ENCODE measurements around the gene SF1.

GRCh38 chr11:64788321-64789215 lies 10.2 kb upstream of the SF1 start:
- TF ChIP-seq, protein P1, sequence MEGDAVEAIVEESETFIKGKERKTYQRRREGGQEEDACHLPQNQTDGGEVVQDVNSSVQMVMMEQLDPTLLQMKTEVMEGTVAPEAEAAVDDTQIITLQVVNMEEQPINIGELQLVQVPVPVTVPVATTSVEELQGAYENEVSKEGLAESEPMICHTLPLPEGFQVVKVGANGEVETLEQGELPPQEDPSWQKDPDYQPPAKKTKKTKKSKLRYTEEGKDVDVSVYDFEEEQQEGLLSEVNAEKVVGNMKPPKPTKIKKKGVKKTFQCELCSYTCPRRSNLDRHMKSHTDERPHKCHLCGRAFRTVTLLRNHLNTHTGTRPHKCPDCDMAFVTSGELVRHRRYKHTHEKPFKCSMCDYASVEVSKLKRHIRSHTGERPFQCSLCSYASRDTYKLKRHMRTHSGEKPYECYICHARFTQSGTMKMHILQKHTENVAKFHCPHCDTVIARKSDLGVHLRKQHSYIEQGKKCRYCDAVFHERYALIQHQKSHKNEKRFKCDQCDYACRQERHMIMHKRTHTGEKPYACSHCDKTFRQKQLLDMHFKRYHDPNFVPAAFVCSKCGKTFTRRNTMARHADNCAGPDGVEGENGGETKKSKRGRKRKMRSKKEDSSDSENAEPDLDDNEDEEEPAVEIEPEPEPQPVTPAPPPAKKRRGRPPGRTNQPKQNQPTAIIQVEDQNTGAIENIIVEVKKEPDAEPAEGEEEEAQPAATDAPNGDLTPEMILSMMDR (conservative IDR thresholded peaks at IDR 0.05; ENCODE audit: low read length): no peak
- no peak for TF ChIP-seq EZH2phosphoT487 (IDR thresholded peaks at IDR 0.05; ENCODE audit: borderline replicate concordance, low read depth, low read length)
